IPS-15b (cell line): ENCODE measurements around the gene PLSCR2.
A peak's percentile ranks its signal among the peaks of the same experiment; 100 is the strongest.

Source experiments
- H3K27me3 ChIP-seq: one replicate; pipeline ENCODE4 v1.6.1; 2013; ENCODE audit warnings: low read length; ENCODE audit not compliant: control insufficient read depth, insufficient read depth
- H3K36me3 ChIP-seq: one replicate; pipeline ENCODE4 v1.6.1; 2013; ENCODE audit warnings: low read length; ENCODE audit not compliant: control insufficient read depth, insufficient read depth
- H3K4me1 ChIP-seq: one replicate; pipeline ENCODE4 v1.6.1; 2013; ENCODE audit warnings: mild to moderate bottlenecking, low read length; ENCODE audit not compliant: control insufficient read depth, insufficient read depth
- H3K4me3 ChIP-seq: one replicate; pipeline ENCODE4 v1.5.1; 2013; ENCODE audit warnings: low read depth, low read length
- H3K9ac ChIP-seq: one replicate; pipeline ENCODE4 v1.6.1; 2013; ENCODE audit warnings: low read depth, mild to moderate bottlenecking, low read length
- H3K9me3 ChIP-seq: one replicate; pipeline ENCODE4 v1.6.1; 2013; ENCODE audit warnings: mild to moderate bottlenecking, low read length; ENCODE audit not compliant: control insufficient read depth, insufficient read depth

The PLSCR2 gene

GRCh38 chr3:146469150-146470017 is at the start of gene PLSCR2:
Gene PLSCR2, minus strand, starts transcription at chr3:146469561. Its CDS starts 9,657 bp downstream, at chr3:146459904.
- H3K36me3 ChIP-seq = no peaks in the 10 kb centered on the region
- H3K4me3 ChIP-seq = peak within 1 kb of the TSS; percentile 55
- H3K9ac ChIP-seq = peak within 1 kb of the TSS; percentile 16
- H3K9me3 ChIP-seq = no peaks in the 10 kb centered on the region
- peaks cover 4% of the 10 kb centered on the region for H3K4me1 ChIP-seq
- no peaks in the 10 kb centered on the region for H3K27me3 ChIP-seq

- Histone ChIP-seq H3K4me3 (no peak overlapping the region), H3K9me3 (no peaks in the 10 kb centered on the region), H3K36me3 (no peaks in the 10 kb centered on the region), H3K4me1 (peaks cover 9% of the 10 kb centered on the region), H3K9ac (no peak overlapping the region), H3K27me3 (no peaks in the 10 kb centered on the region)
These were observed 48.5 kb upstream of the PLSCR2 start for GRCh38 chr3:146517684-146518435.

- Histone ChIP-seq H3K9me3 (no peaks in the 10 kb centered on the region), H3K4me3 (no peak overlapping the region), H3K4me1 (peaks cover 7% of the 10 kb centered on the region), H3K27me3 (no peaks in the 10 kb centered on the region), H3K36me3 (no peaks in the 10 kb centered on the region), H3K9ac (no peak overlapping the region)
These were observed 44.2 kb upstream of the PLSCR2 start for GRCh38 chr3:146513386-146514051.

- no peak overlapping the region for H3K9ac ChIP-seq
These were observed 42.2 kb upstream of the PLSCR2 start for GRCh38 chr3:146511402-146512134.

GRCh38 chr3:146507331-146508120 is 38.2 kb upstream of the PLSCR2 start:
- Histone ChIP-seq H3K4me1 (peaks cover 22% of the 10 kb centered on the region), H3K9ac (no peak overlapping the region), H3K9me3 (no peaks in the 10 kb centered on the region), H3K4me3 (no peak overlapping the region), H3K36me3 (no peaks in the 10 kb centered on the region), H3K27me3 (no peaks in the 10 kb centered on the region)

More at GRCh38 chr3:146511402-146512134, 42.2 kb upstream of the PLSCR2 start:
- no peak overlapping the region for H3K4me3 ChIP-seq
- H3K9me3 ChIP-seq = no peaks in the 10 kb centered on the region
- H3K27me3 ChIP-seq = no peaks in the 10 kb centered on the region
- H3K36me3 ChIP-seq = no peaks in the 10 kb centered on the region
- H3K4me1 ChIP-seq = peaks cover 17% of the 10 kb centered on the region

- H3K4me3 ChIP-seq = no peak overlapping the region
- no peaks in the 10 kb centered on the region for H3K27me3 ChIP-seq
- H3K9me3 ChIP-seq = no peaks in the 10 kb centered on the region
- no peaks in the 10 kb centered on the region for H3K36me3 ChIP-seq
- no peak overlapping the region for H3K9ac ChIP-seq
- peaks cover 21% of the 10 kb centered on the region for H3K4me1 ChIP-seq
These were observed 36.2 kb upstream of the PLSCR2 start for GRCh38 chr3:146505516-146505915.

- H3K27me3 ChIP-seq = no peaks in the 10 kb centered on the region
- H3K36me3 ChIP-seq = no peaks in the 10 kb centered on the region
- H3K9me3 ChIP-seq = no peaks in the 10 kb centered on the region
- no peak overlapping the region for H3K4me3 ChIP-seq
- H3K9ac ChIP-seq = no peak overlapping the region
- H3K4me1 ChIP-seq = peaks cover 21% of the 10 kb centered on the region
These were observed 35.3 kb upstream of the PLSCR2 start for GRCh38 chr3:146504498-146505197.

- Histone ChIP-seq H3K4me3 (no peak overlapping the region), H3K9ac (no peak overlapping the region), H3K4me1 (peaks cover 21% of the 10 kb centered on the region)
These were observed 34.3 kb upstream of the PLSCR2 start for GRCh38 chr3:146503461-146504202.

GRCh38 chr3:146502887-146503460 is 33.6 kb upstream of the PLSCR2 start:
- Histone ChIP-seq H3K4me1 (peaks cover 21% of the 10 kb centered on the region), H3K9me3 (no peaks in the 10 kb centered on the region), H3K9ac (no peak overlapping the region), H3K4me3 (no peak overlapping the region), H3K36me3 (no peaks in the 10 kb centered on the region), H3K27me3 (no peaks in the 10 kb centered on the region)

More at GRCh38 chr3:146503461-146504202, 34.3 kb upstream of the PLSCR2 start:
- Histone ChIP-seq H3K27me3 (no peaks in the 10 kb centered on the region), H3K9me3 (no peaks in the 10 kb centered on the region), H3K36me3 (no peaks in the 10 kb centered on the region)
